Loucy (cell line): ENCODE measurements around the gene IGFBPL1.

Source experiments
- H2AFZ ChIP-seq: fragments of 200-600 bp; sonication (generic); 2 replicates; pipeline ENCODE4 v1.6.0; 2016; ENCODE audit warnings: antibody characterized with exemption, mild to moderate bottlenecking, low read length, moderate library complexity
- H3F3A ChIP-seq: fragments of 200-600 bp; 2 replicates; pipeline ENCODE4 v1.6.0; 2016; ENCODE audit warnings: antibody characterized with exemption, low read depth, mild to moderate bottlenecking
- H3K27me3 ChIP-seq: fragments of 200-600 bp; sonication (generic); 2 replicates; pipeline ENCODE4 v1.6.1; 2014; ENCODE audit warnings: low read length, mild to moderate bottlenecking; ENCODE audit not compliant: insufficient read depth, poor library complexity, severe bottlenecking
- H3K36me3 ChIP-seq: fragments of 200-600 bp; sonication (generic); 2 replicates; pipeline ENCODE4 v1.6.1; 2016; ENCODE audit warnings: low read length; ENCODE audit not compliant: insufficient read depth
- H3K4me1 ChIP-seq: fragments of 200-600 bp; sonication (generic); 2 replicates; pipeline ENCODE4 v1.5.1; 2014; ENCODE audit warnings: low read length, mild to moderate bottlenecking; ENCODE audit not compliant: insufficient read depth, poor library complexity, severe bottlenecking
- H3K4me2 ChIP-seq: fragments of 200-600 bp; sonication (generic); 2 replicates; pipeline ENCODE4 v1.6.0; 2014; ENCODE audit warnings: antibody characterized with exemption, low read length, low read depth, mild to moderate bottlenecking; ENCODE audit not compliant: poor library complexity, severe bottlenecking
- H3K4me3 ChIP-seq: fragments of 200-600 bp; sonication (generic); 2 replicates; pipeline ENCODE4 v1.5.1; 2014; ENCODE audit warnings: low read length, mild to moderate bottlenecking, mixed read lengths; ENCODE audit not compliant: poor library complexity, severe bottlenecking
- H3K79me2 ChIP-seq: fragments of 200-600 bp; sonication (generic); 2 replicates; pipeline ENCODE4 v1.6.1; 2014; ENCODE audit warnings: low read length; ENCODE audit not compliant: insufficient read depth
- H3K9ac ChIP-seq: fragments of 200-600 bp; sonication (generic); 2 replicates; pipeline ENCODE4 v1.6.0; 2014; ENCODE audit warnings: mild to moderate bottlenecking, low read depth, low read length, moderate library complexity; ENCODE audit not compliant: poor library complexity, severe bottlenecking
- H3K9me2 ChIP-seq: fragments of 200-600 bp; sonication (generic); replicated peaks from 2 replicates; pipeline ENCODE4 v1.6.1; 2016; ENCODE audit warnings: low read depth, low read length, mixed read lengths
- H3K9me3 ChIP-seq: fragments of 200-600 bp; sonication (generic); 2 replicates; pipeline ENCODE4 v1.6.1; 2014; ENCODE audit warnings: mild to moderate bottlenecking, antibody characterized with exemption, low read length, low read depth; ENCODE audit not compliant: insufficient read depth
- H4K20me1 ChIP-seq: fragments of 200-600 bp; sonication (generic); 2 replicates; pipeline ENCODE4 v1.6.0; 2014; ENCODE audit warnings: antibody characterized with exemption, low read length, mild to moderate bottlenecking; ENCODE audit not compliant: insufficient read depth, poor library complexity, severe bottlenecking
- EZH2phosphoT487 ChIP-seq: fragments of 200-600 bp; IDR thresholded peaks from 2 replicates; pipeline ENCODE4 v1.6.1; 2018; ENCODE audit warnings: antibody characterized with exemption, mild to moderate bottlenecking, moderate library complexity, borderline replicate concordance
- TF ChIP-seq, protein P1 (sequence below): fragments of 200-600 bp; sonication (generic); conservative IDR thresholded peaks from 2 replicates; pipeline ENCODE4 v1.5.1; 2014; ENCODE audit warnings: mild to moderate bottlenecking, antibody characterized with exemption, low read length

The IGFBPL1 gene

DNA sequence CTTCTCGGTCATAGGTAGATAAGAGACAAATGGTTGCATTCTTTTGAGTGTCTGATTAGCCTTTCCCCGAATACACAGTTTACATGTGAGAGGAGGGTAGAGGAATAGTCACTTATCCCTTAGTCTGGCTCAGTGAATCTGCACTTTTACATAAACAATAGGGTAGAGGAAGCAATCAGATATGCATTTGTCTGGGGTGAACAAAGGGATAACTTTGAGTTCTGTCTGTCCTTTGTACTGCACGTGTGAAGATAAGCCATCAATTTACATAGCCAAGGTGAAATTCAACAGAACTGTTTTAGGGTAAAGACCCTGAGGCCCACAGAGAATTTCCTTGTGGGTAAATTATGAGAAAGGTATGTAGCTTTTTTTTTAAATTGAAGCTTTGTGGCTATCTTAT lies 10.1 kb upstream of the IGFBPL1 start:
- Histone ChIP-seq H4K20me1 (no peaks in the 10 kb centered on the region), H3K79me2 (no peaks in the 10 kb centered on the region), H3K9ac (no peak overlapping the region), H3K9me3 (no peaks in the 10 kb centered on the region), H3K4me3 (no peak overlapping the region), H2AFZ (no peak overlapping the region), H3K27me3 (no peaks in the 10 kb centered on the region), H3K4me1 (peaks cover 29% of the 10 kb centered on the region), H3K9me2 (no peaks in the 10 kb centered on the region), H3F3A (no peaks in the 10 kb centered on the region), H3K36me3 (no peaks in the 10 kb centered on the region), H3K4me2 (no peak overlapping the region)
- no peak for TF ChIP-seq EZH2phosphoT487
- TF ChIP-seq, protein P1, sequence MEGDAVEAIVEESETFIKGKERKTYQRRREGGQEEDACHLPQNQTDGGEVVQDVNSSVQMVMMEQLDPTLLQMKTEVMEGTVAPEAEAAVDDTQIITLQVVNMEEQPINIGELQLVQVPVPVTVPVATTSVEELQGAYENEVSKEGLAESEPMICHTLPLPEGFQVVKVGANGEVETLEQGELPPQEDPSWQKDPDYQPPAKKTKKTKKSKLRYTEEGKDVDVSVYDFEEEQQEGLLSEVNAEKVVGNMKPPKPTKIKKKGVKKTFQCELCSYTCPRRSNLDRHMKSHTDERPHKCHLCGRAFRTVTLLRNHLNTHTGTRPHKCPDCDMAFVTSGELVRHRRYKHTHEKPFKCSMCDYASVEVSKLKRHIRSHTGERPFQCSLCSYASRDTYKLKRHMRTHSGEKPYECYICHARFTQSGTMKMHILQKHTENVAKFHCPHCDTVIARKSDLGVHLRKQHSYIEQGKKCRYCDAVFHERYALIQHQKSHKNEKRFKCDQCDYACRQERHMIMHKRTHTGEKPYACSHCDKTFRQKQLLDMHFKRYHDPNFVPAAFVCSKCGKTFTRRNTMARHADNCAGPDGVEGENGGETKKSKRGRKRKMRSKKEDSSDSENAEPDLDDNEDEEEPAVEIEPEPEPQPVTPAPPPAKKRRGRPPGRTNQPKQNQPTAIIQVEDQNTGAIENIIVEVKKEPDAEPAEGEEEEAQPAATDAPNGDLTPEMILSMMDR, result no peak

- H3K9me2 ChIP-seq, result no peaks in the 10 kb centered on the region
- H3K4me2 ChIP-seq, result no peak overlapping the region
- peak overlapping the region; percentile 14; the same call in 1 of the 2 replicates for H2AFZ ChIP-seq
- no peaks in the 10 kb centered on the region for H3K36me3 ChIP-seq
- H3K9me3 ChIP-seq, result no peaks in the 10 kb centered on the region
- no peaks in the 10 kb centered on the region for H3K27me3 ChIP-seq
- H3K4me3 ChIP-seq, result no peak overlapping the region
- no peaks in the 10 kb centered on the region for H3K79me2 ChIP-seq
- TF ChIP-seq EZH2phosphoT487, result no peak
- TF ChIP-seq, protein P1, result peak; percentile 70
- peaks cover 29% of the 10 kb centered on the region for H3K4me1 ChIP-seq
- no peak overlapping the region for H3K9ac ChIP-seq
- H4K20me1 ChIP-seq, result no peaks in the 10 kb centered on the region
- no peaks in the 10 kb centered on the region for H3F3A ChIP-seq
Measured at GRCh38 chr9:38432922-38433510, 8.8 kb upstream of the IGFBPL1 start.

DNA sequence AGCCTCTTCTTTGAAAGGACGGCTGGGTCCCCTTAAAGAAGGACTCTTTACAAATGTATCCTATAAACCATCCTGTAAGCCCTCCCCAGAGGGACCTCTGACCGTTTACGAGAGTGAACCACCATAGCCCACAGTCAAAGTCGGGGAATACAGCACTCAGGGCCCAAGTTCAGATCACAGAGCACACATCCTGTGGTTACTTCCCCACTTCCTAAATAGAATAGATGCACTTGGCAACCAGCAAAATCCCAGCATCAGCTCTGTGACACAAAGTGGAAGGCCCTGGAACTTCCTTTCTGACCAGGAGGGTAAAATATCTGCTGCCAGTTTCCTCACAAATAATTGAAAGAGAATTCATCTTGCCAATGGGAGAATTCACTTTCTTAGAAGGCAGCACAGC lies 6.9 kb upstream of the IGFBPL1 start:
- TF ChIP-seq, protein P1, result no peak
- no peaks in the 10 kb centered on the region for H3F3A ChIP-seq
- H3K9me2 ChIP-seq, result no peaks in the 10 kb centered on the region
- H2AFZ ChIP-seq, result no peak overlapping the region
- peak overlapping the region; percentile 62 for H3K4me2 ChIP-seq
- peak overlapping the region; percentile 22 for H3K4me3 ChIP-seq
- no peaks in the 10 kb centered on the region for H4K20me1 ChIP-seq
- no peaks in the 10 kb centered on the region for H3K27me3 ChIP-seq
- no peaks in the 10 kb centered on the region for H3K9me3 ChIP-seq
- peaks cover 29% of the 10 kb centered on the region for H3K4me1 ChIP-seq
- no peaks in the 10 kb centered on the region for H3K36me3 ChIP-seq
- H3K9ac ChIP-seq, result no peak overlapping the region
- H3K79me2 ChIP-seq, result no peaks in the 10 kb centered on the region
